Naive thymus-derived CD4-positive, alpha-beta T cell (primary cell): ENCODE data around the gene GSTO2. TPM values are rescaled to one million over a fixed set of nuclear protein-coding genes. Genes with fewer than 3 reads are reported as not detected.

Source experiments
- ATAC-seq: fragments of 150-1000 bp; cut with Tn5 transposase; 2 replicates; pipeline ENCODE4 v1.10.0; 2021; ENCODE audit warnings: mild to moderate bottlenecking, moderate library complexity
- CTCF ChIA-PET: fragments of 350-600 bp; sonication (Branson Sonifier 250); formaldehyde crosslinking; loops from one replicate; lab custom pipeline; 2021; ENCODE audit warnings: antibody characterized with exemption; lab: Charles Lee
- POLR2A ChIA-PET: fragments of 350-600 bp; sonication (Branson Sonifier 250); formaldehyde crosslinking; loops from one replicate; lab custom pipeline; 2021; ENCODE audit warnings: antibody characterized with exemption, inconsistent platforms; lab: Charles Lee
- DNase-seq, 9 donors: peaks; one replicate each; pipeline versions ENCODE4 v3.0.0 to v3.0.0-alpha.2; 2020 to 2022; ENCODE audit warnings: mixed read lengths in 1 of 9
- H3K27ac ChIP-seq: one replicate; pipeline ENCODE4 v1.7.0; 2013; ENCODE audit warnings: mild to moderate bottlenecking, low read depth, low read length, moderate library complexity
- H3K27me3 ChIP-seq, 2 donors: one replicate each; pipeline ENCODE4 v1.7.0; 2013; ENCODE audit warnings: low read length in 2 of 2, mild to moderate bottlenecking in 2 of 2, moderate library complexity in 2 of 2; ENCODE audit not compliant: control insufficient read depth in 2 of 2, insufficient read depth in 2 of 2
- H3K36me3 ChIP-seq, 3 experiments: 1 replicate in 2 of 3; 2 replicates in 1 of 3; pipeline ENCODE4 v1.7.0; 2013; ENCODE audit warnings: low read length in 3 of 3, mild to moderate bottlenecking in 3 of 3, moderate library complexity in 1 of 3; ENCODE audit not compliant: insufficient read depth in 3 of 3, control insufficient read depth in 2 of 3
- H3K4me1 ChIP-seq, 2 donors: one replicate each; pipeline ENCODE4 v1.7.0; 2013; ENCODE audit warnings: low read length in 2 of 2, mild to moderate bottlenecking in 2 of 2, moderate library complexity in 1 of 2; ENCODE audit not compliant: control insufficient read depth in 2 of 2, insufficient read depth in 2 of 2
- H3K4me3 ChIP-seq: 2 replicates; pipeline ENCODE4 v1.7.0; 2013; ENCODE audit warnings: mild to moderate bottlenecking, low read length
- H3K9me3 ChIP-seq, 3 experiments: 1 replicate in 2 of 3; 2 replicates in 1 of 3; pipeline ENCODE4 v1.7.0; 2013; ENCODE audit warnings: low read length in 3 of 3; ENCODE audit not compliant: control insufficient read depth in 2 of 3
- H3K27ac Mint-ChIP-seq, 9 donors: one replicate each; pipeline ENCODE4 v1.8.0; 2020 to 2022; ENCODE audit warnings: mixed read lengths in 9 of 9, mild to moderate bottlenecking in 8 of 9, moderate library complexity in 5 of 9, inconsistent platforms in 2 of 9
- H3K27me3 Mint-ChIP-seq, 5 donors: one replicate each; pipeline ENCODE4 v1.8.0; 2021 to 2022; ENCODE audit warnings: mixed read lengths in 5 of 5, mild to moderate bottlenecking in 1 of 5
- H3K36me3 Mint-ChIP-seq, 5 donors: one replicate each; pipeline ENCODE4 v1.8.0; 2020 to 2022; ENCODE audit warnings: mixed read lengths in 5 of 5, mild to moderate bottlenecking in 3 of 5, inconsistent platforms in 1 of 5
- H3K4me1 Mint-ChIP-seq, 7 donors: one replicate each; pipeline ENCODE4 v1.8.0; 2020 to 2022; ENCODE audit warnings: mixed read lengths in 7 of 7, mild to moderate bottlenecking in 3 of 7, inconsistent platforms in 1 of 7
- H3K4me3 Mint-ChIP-seq, 10 donors: one replicate each; pipeline ENCODE4 v1.8.0; 2020 to 2022; ENCODE audit warnings: mild to moderate bottlenecking in 10 of 10, mixed read lengths in 10 of 10, moderate library complexity in 6 of 10, inconsistent platforms in 2 of 10
- H3K9me3 Mint-ChIP-seq, 11 donors: one replicate each; pipeline ENCODE4 v1.8.0; 2020 to 2022; ENCODE audit warnings: mixed read lengths in 11 of 11, mild to moderate bottlenecking in 4 of 11, inconsistent platforms in 1 of 11, moderate library complexity in 1 of 11
- intact Hi-C, 2 donors: fragments of 100-400 bp; cut with micrococcal nuclease; formaldehyde crosslinking; loops; one replicate each; pipeline ENCODE4 v1.15.1; 2023
- polyA plus RNA-seq, 2 donors: library from polyadenylated mRNA; unstranded; fragments of 300-500 nt; fragmentation: Illumina TruSeq; gene quantifications; one replicate each; pipeline ENCODE4 v1.2.3, GENCODE V29; 2021
- total RNA-seq, 6 experiments: library from RNA in 5 of 6; stranded (reverse) in 5 of 6; gene quantifications; 1 replicate in 5 of 6; 2 replicates in 1 of 6; pipeline ENCODE4 v1.2.3 and lab custom pipeline; 2021 to 2026

The GSTO2 gene
- total and polyA plus RNA-seq, 7 experiments from 2014 or later: 1.0 to 2.5 (median 1.3) TPM

- peaks cover 27 to 66% (median 54%) of the 10 kb centered on the region in 7 donors for H3K4me1 Mint-ChIP-seq
- no peak for ATAC-seq
- H3K27ac Mint-ChIP-seq: peak overlapping the region; percentile 85 to 98 (median 96)
- intact Hi-C loops: loop anchor here in 1 of 2 donors (1.0 to 10.0 kb wide), 4 partner anchors 13 to 1623 kb away; partner anchors contain the start of genes ATP5MK, PDCD11 and TRIM8
- H3K36me3 Mint-ChIP-seq: peaks cover 10 to 33% (median 28%) of the 10 kb centered on the region in 5 donors
- H3K9me3 Mint-ChIP-seq: no peaks in the 10 kb centered on the region
- CTCF ChIA-PET: interaction anchor here (1.1 kb wide), 1 partner anchor 23 kb away, joined by 3 read pairs; no protein-coding TSS in a partner anchor
- H3K27ac ChIP-seq: peak overlapping the region; percentile 93
- peak overlapping the region; percentile 87 to 98 (median 94) for H3K4me3 Mint-ChIP-seq
- no peak for DNase-seq
- H3K4me1 ChIP-seq: peaks cover 23 to 25% of the 10 kb centered on the region in 2 donors
- peak overlapping the region; percentile 77 for H3K4me3 ChIP-seq
- H3K36me3 ChIP-seq: peaks cover 0 to 20% (median 3%) of the 10 kb centered on the region in 3 experiments
- no peaks in the 10 kb centered on the region for H3K27me3 ChIP-seq
- H3K27me3 Mint-ChIP-seq: no peaks in the 10 kb centered on the region
- no peaks in the 10 kb centered on the region for H3K9me3 ChIP-seq
- POLR2A ChIA-PET: interaction anchor here (1.5 to 6.6 kb wide), 2 partner anchors 12 to 70 kb away, joined by 5 to 68 read pairs; partner anchors contain the start of genes GSTO1 and ITPRIP
Measured at GRCh38 chr10:104267721-104268404, 1.1 kb upstream of the GSTO2 start.

- Mint-ChIP-seq H3K9me3 (no peaks in the 10 kb centered on the region), H3K27ac (peak overlapping the region; percentile 85 to 98 (median 96)), H3K4me3 (peak overlapping the region; percentile 87 to 98 (median 94)), H3K27me3 (no peaks in the 10 kb centered on the region), H3K4me1 (peaks cover 27 to 62% (median 54%) of the 10 kb centered on the region in 7 donors), H3K36me3 (peaks cover 10 to 33% (median 28%) of the 10 kb centered on the region in 5 donors)
- no peak for DNase-seq
- Histone ChIP-seq H3K36me3 (peaks cover 0 to 19% (median 0%) of the 10 kb centered on the region in 3 experiments), H3K27me3 (no peaks in the 10 kb centered on the region), H3K9me3 (no peaks in the 10 kb centered on the region), H3K27ac (peak overlapping the region; percentile 93), H3K4me1 (peaks cover 23 to 25% of the 10 kb centered on the region in 2 donors), H3K4me3 (peak overlapping the region; percentile 77)
- ATAC-seq: no peak
- intact Hi-C loops: loop anchor here in 1 of 2 donors (1.0 to 10.0 kb wide), 4 partner anchors 13 to 1624 kb away; partner anchors contain the start of genes ATP5MK, PDCD11 and TRIM8
- CTCF ChIA-PET: interaction anchor here (0.6 kb wide), 1 partner anchor 12 kb away, joined by 9 read pairs; no protein-coding TSS in a partner anchor
- POLR2A ChIA-PET: interaction anchor here (0.7 to 6.6 kb wide), 5 partner anchors 13 to 147 kb away, joined by 3 to 68 read pairs (median 5); partner anchors contain the start of genes CFAP58, GSTO1, ITPRIP and SFR1
Measured at GRCh38 chr10:104268405-104268712, 625 bp upstream of the GSTO2 start.

- H3K9me3 Mint-ChIP-seq: no peaks in the 10 kb centered on the region
- Histone ChIP-seq H3K4me1 (peaks cover 3 to 13% of the 10 kb centered on the region in 2 donors), H3K27ac (no peak overlapping the region), H3K27me3 (no peaks in the 10 kb centered on the region), H3K9me3 (no peaks in the 10 kb centered on the region), H3K4me3 (no peak overlapping the region), H3K36me3 (no peaks in the 10 kb centered on the region)
- H3K36me3 Mint-ChIP-seq: peaks cover 0 to 4% (median under 1%) of the 10 kb centered on the region in 5 donors
- peaks cover 2 to 15% (median 9%) of the 10 kb centered on the region in 7 donors for H3K4me1 Mint-ChIP-seq
- POLR2A ChIA-PET: interaction anchor here (0.7 to 3.4 kb wide), 7 partner anchors 10 to 88 kb away, joined by 3 to 23 read pairs (median 4); partner anchors contain the start of genes GSTO1 and ITPRIP
- ATAC-seq (no peak), DNase-seq (no peak)
- CTCF ChIA-PET: interaction anchor here (1.2 to 7.2 kb wide), 8 partner anchors 11 to 80 kb away, joined by 4 to 49 read pairs (median 12); partner anchors contain the start of genes CFAP58 and GSTO1
- H3K4me3 Mint-ChIP-seq: no peak overlapping the region
- intact Hi-C loops: no loop called here
- H3K27me3 Mint-ChIP-seq: peaks cover 0 to 16% (median 3%) of the 10 kb centered on the region in 5 donors
- H3K27ac Mint-ChIP-seq: no peak overlapping the region
Measured at GRCh38 chr10:104273286-104273685, 4.3 kb downstream of the GSTO2 start.

- no peak overlapping the region for H3K27ac Mint-ChIP-seq
- H3K36me3 ChIP-seq: no peaks in the 10 kb centered on the region
- ChIA-PET CTCF (interaction anchor here (0.6 to 7.2 kb wide), 20 partner anchors 12 to 1902 kb away, joined by 3 to 49 read pairs (median 4); partner anchors contain the start of genes CFAP43, CFAP58, GSTO1 and ITPRIP), POLR2A (interaction anchor here (0.8 to 3.4 kb wide), 12 partner anchors 11 to 79 kb away, joined by 3 to 23 read pairs (median 4); partner anchors contain the start of genes CFAP58, GSTO1 and ITPRIP)
- intact Hi-C loops: loop anchor here in 1 of 2 donors (1.0 kb wide), 1 partner anchor 76 kb away; no protein-coding TSS in a partner anchor
- H3K27me3 ChIP-seq: no peaks in the 10 kb centered on the region
- peak overlapping the region in 4 of 10 donors; percentile 46 to 70 (median 60) for H3K4me3 Mint-ChIP-seq
- H3K27ac ChIP-seq: no peak overlapping the region
- H3K27me3 Mint-ChIP-seq: peaks cover 0 to 19% (median 4%) of the 10 kb centered on the region in 5 donors
- no peaks in the 10 kb centered on the region for H3K9me3 ChIP-seq
- peaks cover 0 to 8% (median 5%) of the 10 kb centered on the region in 7 donors for H3K4me1 Mint-ChIP-seq
- DNase-seq: no peak
- no peak for ATAC-seq
- peaks cover 3 to 12% of the 10 kb centered on the region in 2 donors for H3K4me1 ChIP-seq
- H3K36me3 Mint-ChIP-seq: peaks cover 0 to 1% (median 0%) of the 10 kb centered on the region in 5 donors
- H3K4me3 ChIP-seq: peak overlapping the region; percentile 44
- H3K9me3 Mint-ChIP-seq: no peaks in the 10 kb centered on the region
Measured at GRCh38 chr10:104273899-104274575, 5.1 kb downstream of the GSTO2 start.

- Mint-ChIP-seq H3K27ac (no peak overlapping the region), H3K9me3 (no peaks in the 10 kb centered on the region), H3K27me3 (peaks cover 0 to 22% (median 4%) of the 10 kb centered on the region in 5 donors), H3K4me3 (peak overlapping the region in 8 of 10 donors; percentile 18 to 70 (median 40)), H3K4me1 (peaks cover 0 to 5% (median 0%) of the 10 kb centered on the region in 7 donors), H3K36me3 (no peaks in the 10 kb centered on the region)
- ChIA-PET CTCF (interaction anchor here (0.6 to 7.2 kb wide), 24 partner anchors 11 to 1903 kb away, joined by 3 to 49 read pairs (median 4); partner anchors contain the start of genes CFAP43, CFAP58, GSTO1 and ITPRIP), POLR2A (interaction anchor here (0.6 to 3.4 kb wide), 10 partner anchors 12 to 345 kb away, joined by 3 to 23 read pairs (median 3); partner anchors contain the start of genes CFAP58 and GSTO1)
- Histone ChIP-seq H3K27me3 (no peaks in the 10 kb centered on the region), H3K27ac (no peak overlapping the region), H3K36me3 (no peaks in the 10 kb centered on the region), H3K4me1 (peaks cover 3 to 7% of the 10 kb centered on the region in 2 donors), H3K4me3 (peak overlapping the region; percentile 44), H3K9me3 (no peaks in the 10 kb centered on the region)
- ATAC-seq (peak; percentile 90), DNase-seq (peak in 6 of 9 donors; percentile 35 to 60 (median 44))
- intact Hi-C loops: loop anchor here in 1 of 2 donors (1.0 kb wide), 1 partner anchor 75 kb away; no protein-coding TSS in a partner anchor
Measured at GRCh38 chr10:104274762-104275721, 6.1 kb downstream of the GSTO2 start.
